HG03575 (cell line): Measurements from ENCODE around the gene COMTD1.

ENCODE experiments used
- ATAC-seq: cut with Tn5 transposase; IDR thresholded peaks from one replicate; pipeline ENCODE4 v1.9.1; 2021; ENCODE audit not compliant: unreplicated experiment, insufficient number of reproducible peaks, low FRiP score; ENCODE audit errors: extremely low read depth

Gene COMTD1

DNA sequence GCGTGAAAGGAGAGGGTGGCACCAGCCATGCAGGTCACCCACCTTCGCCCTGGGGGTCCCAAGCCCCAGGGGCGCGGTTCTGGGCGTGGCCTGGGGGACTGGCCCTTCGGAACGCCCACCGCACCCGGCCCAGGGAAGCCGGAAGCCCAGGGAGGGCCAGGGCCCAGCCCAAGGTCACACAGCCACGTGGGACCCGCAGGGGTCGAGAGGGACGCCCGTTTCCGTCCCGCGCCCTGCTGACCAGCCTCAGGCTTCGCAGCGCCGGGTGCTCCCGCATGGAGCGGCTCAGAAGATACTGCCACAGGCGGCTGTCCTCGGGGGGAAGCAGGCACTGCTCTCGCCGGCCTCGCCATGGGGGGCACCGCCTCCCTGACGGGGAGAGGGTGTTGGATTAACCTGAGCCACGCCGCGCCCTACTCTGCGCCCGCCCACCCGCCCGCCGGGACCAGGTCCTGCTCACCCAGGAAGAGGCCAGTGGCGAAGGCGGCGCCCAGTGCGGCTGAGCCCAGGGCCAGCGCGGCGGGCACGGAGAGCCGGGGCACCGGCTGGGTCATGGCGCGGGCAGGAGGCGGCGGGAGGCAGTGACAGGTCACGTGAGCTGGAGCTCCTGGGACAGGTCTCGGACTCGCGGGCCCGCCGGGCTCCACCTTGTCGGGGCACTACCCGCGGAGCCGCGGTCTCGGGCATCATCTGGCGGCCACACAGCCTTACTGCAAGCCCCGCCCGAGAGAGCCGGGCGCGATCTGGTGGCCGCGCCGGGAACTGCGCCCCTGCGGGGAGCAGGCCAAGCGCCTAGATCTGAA, at the start of gene COMTD1:
COMTD1 (minus strand) TSS at position 583 of the 803 bp plus-strand sequence; CDS start at position 554, 29 bp downstream.
- ATAC-seq, result peak; percentile 52

DNA sequence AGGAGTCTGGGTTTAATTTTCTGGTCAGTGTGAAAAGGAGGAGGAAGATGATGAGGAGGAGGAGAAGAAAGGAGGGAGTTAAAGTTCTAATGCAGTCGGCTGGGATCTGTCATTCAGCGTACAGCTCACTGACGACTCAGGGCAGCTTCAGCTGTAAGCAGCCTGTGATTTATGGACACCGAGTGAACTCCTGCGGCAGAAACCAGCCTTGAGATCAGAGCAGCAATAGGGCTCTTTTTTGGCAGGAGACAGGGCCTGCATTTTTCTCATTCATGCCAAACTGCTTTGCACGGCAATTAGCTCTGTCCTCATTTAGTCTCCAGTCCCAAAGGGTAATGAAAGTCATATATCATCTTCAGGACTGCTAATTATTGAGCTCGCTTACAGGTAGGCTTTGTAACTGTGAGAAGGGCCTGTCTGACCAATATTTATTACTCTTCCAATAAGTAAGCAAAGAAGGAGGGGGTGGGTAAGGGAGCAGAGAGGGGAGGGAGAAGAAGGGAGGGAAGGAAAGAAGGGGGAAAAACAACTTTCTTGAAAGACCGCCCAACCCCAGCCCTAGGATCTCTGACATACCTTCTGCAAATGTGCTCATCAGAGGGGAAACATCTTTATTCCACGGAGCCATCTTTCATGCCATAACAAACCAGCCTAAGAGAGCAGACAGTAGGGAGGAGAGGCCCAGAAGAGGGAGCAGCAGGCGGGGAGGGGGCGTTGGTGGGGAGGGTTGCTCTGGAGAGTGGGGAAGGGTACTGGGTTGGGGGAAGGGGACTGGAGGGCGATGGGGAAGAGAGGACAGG, 48.1 kb upstream of the COMTD1 start:
- no peak for ATAC-seq

DNA sequence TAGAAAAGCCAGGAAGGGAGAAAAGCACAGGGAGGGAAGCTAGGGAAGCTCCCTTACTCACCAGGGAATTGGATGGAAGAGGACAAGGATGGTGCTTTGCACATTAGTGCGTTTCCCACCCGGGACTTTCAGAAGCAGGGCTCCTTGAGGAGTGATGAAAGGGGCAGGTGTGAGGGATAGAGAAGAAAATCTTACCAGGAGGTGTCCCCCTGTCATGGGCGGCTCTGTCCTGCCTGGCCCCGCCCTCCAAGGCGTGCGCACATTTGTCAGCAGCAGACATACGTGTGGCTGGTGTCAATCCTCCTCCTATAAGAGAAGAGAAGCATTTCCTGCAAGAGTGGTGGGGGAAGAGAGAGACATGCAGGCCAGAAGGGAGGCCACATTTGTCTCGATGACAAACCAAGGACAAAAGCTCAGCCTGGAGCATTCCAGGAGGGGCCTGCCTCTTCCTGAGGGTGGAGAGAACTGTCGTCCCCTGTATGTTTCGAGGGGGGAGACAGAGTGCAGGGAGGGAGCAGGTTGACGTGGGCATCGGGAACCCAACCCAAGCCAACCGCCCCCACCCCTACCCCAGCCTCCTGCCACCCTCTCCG, 47.4 kb upstream of the COMTD1 start:
- ATAC-seq, result no peak

DNA sequence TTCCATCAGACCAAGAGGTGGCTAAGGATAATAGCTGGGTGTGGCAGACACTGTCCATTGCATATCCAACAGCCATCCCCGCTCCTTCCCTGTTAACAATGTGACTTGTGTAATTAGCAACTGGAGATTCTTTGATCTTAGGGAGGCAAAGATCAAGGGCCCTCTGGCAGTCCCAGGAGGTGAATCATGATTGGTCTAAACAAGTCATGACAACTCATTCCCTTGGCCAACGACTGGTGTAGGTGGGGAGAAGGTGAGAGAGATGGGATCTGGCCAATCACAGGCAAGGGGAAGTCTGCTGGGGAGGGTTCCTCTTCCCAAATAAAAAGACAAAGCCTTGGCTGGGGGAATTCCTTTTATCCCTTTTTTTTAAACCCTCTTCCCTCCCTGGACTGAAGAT, 46.2 kb upstream of the COMTD1 start:
- ATAC-seq, result no peak

DNA sequence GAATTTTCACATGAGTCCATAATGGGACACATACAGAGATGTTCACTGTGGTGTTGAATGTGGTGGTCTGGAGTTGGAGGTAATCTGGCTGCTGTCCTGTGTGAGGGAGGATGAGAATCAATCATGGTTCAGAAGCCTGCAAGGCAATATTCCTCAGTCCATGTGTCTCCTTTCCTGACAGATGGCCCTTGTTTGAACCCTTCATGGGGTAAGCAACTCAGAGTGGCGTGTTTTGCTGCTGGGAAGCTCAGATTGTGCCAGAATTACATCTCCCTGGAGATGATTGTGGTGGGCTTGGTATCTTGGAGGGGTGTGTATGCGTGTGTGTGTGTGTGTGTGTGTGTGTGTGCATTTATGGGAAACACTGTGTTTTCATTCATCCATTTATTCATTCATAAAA, 44.5 kb upstream of the COMTD1 start:
- no peak for ATAC-seq

DNA sequence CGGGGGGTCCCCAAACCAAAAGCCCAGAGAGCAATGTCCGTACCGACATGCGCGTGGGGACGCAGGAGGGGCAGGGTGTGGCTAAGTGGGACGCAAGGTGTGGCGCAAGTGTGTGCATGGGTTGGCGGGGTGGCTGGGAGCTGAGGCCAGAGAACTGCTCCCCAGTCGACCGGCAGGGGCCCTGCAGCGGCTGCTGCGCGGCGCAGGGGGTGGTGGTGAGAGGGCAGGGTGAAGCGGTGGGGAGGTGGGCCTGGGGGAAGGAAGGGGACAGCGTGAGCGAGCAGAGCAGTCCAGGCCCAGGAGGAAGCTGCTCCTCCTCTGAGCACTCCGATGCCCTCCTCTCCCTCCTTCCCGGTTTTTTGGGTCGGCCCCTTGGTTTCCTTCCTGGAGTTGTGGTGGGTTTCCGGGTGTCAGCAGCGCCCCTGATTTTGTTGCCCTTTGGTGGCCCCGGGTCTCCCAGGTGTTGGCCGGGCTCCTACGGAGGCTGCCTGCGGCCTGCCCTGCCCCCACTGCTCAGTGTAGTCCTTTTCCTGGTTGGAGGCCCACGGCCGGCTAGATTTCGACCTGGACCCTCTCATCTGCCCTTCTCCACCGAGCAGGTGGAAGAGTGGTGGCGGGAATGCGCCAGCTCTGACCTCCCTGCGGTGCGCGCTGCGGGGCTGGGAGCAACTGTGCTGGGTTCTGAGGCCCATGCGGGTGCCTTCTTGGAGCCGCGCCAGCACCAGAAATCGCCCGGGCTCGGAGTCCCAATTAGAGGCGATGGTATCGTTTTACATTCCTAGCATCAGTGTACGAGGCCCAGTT, 40.5 kb upstream of the COMTD1 start:
- no peak for ATAC-seq

DNA sequence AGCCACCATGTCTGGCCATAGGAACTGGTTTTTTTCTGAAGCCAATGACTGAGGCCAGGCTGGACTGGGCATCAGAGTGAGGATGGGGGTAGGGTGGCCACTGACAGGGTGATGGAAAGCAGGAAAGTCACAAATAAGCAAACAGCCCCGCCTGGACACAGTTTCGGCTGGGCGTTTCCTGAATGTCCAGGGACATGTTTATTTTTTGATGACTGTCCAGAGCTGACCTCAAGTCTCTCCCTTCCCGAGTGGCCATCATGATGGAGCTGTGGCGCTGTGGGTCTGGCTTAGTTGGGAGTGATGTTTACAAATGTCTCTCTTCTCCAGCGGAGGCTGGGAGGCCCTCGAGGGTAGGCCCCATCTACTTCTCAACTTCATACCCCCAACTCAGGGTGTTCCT, 37.1 kb upstream of the COMTD1 start:
- ATAC-seq, result no peak

DNA sequence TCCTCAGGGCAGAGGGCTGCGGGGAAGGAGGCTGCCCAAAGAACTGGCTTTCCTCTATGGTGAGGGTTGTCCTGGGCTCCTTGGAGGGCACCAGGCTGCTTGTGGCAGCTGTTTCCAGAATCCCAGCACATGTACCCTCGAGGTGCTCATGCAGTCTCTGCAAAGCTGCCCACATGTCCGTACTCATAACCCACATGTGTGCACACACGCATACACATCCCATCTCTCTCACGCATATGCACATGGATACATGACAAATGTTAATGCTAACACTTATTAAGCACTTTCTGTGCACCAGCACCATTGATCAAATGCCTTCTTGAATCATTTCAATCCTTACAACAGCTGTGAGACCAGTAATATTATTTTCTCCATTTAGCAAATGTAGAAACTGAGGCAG, 36.3 kb upstream of the COMTD1 start:
- no peak for ATAC-seq

DNA sequence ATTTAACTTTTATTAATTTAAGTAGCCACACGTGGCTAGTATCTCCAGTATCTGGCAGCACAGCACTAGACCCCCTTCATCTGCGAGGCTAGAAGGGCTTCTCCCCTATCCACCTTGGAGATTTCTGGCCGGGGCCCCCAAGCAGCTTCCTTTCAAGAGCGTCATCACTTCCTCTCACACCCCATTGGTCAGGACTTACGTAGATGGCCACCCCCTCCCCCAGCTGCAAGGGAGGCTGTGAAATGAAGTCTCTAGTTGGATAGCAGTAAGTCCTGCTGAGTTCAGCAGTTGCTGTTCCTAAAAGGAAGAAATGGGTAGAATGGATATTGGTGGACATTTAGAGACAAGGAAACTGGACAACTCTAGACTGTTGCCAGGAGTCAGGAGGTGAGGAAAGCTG, 33.8 kb upstream of the COMTD1 start:
- ATAC-seq, result no peak

DNA sequence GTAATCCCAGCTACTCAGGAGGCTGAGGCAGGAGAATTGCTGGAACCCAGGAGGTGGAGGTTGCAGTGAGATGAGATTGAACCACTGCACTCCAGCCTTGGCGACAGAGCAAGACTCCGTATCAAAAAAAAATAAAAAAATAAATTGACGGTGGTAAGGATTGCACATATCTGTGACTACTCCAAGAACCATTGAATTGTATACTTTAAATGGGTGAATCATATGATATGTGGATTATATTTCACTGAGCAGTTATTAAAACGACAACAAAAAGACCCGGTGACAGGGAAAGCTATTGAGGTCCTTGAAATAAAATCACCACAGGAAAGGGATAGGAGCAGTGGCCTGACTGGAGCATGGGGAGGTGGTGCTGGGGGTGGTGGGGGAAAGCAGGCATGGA, 31.2 kb upstream of the COMTD1 start:
- no peak for ATAC-seq

DNA sequence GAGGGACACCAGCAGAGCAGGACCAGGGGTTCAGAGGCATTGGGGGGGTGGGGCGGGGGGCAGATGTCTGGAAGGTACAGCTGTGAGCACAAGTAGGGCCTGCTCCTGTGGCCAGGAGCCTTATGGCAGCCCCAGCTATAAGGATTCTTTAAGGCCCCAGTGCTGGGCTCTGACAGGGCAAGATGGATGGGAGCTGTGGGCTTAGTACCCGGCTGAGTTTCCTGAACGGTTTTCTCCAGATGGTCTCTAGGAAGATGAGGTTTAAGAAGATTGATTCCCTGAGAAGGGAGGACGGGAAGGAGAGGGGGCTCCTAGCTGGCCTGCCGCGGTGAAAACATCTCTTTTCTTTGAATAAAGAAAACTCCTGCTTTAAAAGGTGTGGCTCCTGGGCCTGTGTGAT, 30.1 kb upstream of the COMTD1 start:
- ATAC-seq, result no peak

DNA sequence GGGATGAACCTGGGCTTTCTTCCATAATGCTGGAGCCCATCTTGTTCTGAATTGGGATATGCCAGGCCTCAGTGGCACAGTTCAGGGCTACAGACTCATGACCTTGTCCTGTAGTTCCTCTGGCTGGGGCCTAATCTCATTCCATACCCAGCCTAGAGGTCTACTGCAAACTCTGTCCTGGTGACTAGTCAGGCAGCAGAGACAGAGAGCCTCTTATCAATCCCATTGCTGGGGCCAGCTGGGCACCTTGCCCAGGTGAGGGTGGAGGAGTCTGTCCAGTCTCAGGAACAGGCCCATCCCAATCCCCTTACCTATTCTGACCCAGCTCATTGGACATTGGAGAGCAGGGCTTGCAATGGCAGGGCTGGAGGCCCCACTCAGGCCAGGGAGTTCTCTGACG, 28.0 kb upstream of the COMTD1 start:
- ATAC-seq, result no peak

DNA sequence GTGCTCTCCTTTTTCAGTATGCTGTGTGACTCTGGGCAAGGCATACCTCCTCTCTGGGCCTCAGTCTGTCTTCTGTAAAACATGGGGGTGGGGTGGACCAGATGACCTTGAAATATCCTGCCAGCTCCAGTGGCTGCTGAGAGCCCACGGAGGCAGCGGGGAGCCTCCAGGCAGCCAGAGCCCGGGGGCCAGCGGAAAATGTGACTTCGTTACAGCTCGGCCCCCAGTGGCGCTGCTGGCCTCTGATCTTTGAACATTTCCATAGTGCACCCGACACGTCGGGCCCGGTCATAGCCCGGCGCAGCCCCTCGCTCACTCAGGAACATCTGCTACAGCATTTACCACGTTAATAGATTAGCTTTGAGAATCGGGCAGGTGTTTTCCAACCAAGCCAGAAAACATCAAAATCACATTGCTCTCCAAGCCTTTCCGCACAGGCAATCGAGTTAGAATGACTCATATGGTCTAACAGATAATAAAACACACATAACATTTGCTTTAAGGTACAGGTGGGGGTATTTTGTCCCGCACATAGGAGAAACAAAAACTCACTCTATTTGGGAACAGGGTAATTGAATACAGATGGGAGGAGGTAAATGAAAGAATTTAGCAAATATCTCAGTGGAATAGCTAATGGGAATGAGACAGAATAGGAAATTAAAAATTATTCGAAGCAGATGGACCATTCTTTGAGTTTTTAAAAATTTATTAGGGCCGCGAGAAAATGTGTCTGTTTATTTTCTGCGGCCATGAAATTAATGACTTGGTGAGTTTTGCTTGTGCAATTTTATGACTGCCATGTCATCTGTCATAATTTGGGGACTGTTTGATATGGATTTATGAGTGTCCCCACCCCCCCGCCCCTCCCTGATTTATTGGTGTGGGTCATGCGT, 26.3 kb upstream of the COMTD1 start:
- ATAC-seq, result no peak

DNA sequence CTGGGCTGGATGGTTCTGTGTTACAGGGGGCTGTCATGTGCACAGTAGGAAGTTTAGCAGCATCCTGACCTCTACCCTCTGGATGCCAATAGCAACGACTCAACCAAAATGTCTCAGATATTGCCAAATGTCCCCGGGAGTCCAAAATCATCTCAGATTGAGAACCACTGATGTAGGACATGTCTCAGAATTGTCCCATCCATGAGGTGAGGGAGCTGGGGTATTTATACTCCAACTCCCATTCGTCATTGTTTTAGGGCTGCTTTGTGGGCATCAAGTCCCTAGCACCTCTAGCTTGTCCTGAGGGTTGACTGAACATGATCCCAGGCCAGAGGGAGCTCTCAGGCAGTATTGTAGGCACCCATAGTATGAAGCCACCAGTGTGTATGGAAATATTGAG, 25.2 kb upstream of the COMTD1 start:
- ATAC-seq, result no peak

DNA sequence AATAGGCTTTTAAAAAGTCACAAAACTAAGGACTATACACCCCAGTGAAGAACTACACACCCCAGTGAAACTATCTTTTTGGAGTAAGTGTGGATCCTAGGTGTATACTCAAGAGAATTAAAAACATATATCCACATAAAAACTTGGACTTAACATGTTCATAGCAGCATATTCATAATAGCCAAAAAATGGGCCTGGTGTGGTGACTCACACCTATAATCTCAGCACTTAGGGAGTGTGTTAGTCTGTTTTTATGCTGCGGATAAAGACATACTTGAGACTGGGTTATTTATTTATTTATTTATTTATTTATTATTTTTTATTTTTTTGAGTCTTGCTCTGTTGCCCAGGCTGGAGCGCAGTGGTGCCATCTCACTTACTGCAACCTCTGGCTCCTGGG, 19.0 kb upstream of the COMTD1 start:
- no peak for ATAC-seq

DNA sequence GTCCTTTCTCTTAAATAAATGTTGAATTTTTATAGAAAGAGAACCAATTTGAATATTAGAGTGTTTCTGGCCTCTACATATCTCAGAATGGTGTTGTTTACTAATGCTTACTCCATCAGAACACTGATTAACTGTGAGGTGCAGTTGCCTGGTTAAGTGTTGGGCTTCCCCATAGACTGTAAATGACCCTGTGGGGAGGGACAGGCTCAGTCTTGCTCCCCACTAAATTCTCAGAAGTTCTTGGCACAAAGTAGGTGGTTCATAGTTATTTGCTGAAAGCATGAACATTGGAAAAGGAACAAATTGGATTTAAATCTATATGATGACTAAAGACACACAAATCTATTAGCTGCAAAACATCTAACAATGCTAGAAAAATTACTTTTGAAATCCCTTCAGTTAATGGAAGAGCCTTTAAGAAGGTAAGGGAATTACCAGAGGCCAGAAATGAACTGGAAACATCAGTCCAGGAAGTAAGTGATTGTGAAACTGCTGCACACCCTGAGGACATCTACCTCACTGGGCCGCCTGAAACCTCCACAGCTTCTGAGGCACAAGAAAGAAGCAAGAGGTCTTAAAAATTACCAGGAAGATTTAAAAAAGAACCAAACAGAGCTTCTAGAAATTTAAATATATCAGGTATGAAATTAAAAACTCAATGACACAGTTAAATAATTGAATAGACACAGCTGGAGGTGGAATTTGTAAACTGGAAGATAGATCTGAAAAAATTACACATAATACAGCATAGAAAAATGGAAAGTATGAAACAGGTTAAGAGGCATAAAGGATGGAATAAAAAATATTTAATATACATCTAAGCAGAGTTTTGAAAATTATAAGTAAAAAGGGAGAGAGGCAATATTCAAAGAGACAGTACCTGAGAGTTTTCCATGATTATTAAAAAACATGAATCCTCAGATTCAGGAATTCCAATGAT, 17.8 kb upstream of the COMTD1 start:
- ATAC-seq, result no peak

DNA sequence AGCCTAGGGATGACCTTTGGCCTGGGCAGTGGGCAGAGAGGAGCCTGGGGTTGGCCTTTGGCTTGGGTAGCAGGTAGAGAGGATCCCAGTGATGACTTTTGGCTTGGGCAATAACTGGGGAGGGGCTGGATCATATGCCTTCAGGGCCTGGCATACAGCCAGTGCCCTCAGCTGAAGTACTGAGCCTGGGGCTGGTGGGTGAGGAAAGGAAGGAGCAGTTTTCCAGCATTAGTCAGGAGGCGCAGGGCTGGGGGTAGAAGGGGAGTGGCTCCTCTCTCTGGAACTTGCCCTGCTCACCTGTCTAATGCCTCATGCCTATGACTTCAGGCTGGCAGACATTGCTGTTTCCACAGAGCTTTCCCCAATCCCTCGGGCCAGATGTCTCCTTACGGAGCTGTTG, 15.2 kb upstream of the COMTD1 start:
- ATAC-seq, result no peak
